ENCODE measurements around the gene GHRL. TPM values are rescaled to one million over a fixed set of nuclear protein-coding genes. Genes with fewer than 3 reads are reported as not detected.
A peak's percentile ranks its signal among the peaks of the same experiment; 100 is the strongest.
"Not testable (repeated sequence)": the region's sequence is repeated elsewhere in the genome, so short reads cannot be mapped to it uniquely, and the experiment has no call there.

GHRL gene
- total RNA-seq, 1 donor from 2014 or later = not detected

GRCh38 chr3:10277115-10277625, 15.6 kb downstream of the GHRL start:
- H3K9me3 Mint-ChIP-seq (ENCODE audit: low read depth) = no peaks in the 10 kb centered on the region
- no peak for TF ChIP-seq CTCF (IDR thresholded peaks at IDR 0.05)
- H3K36me3 Mint-ChIP-seq (ENCODE audit: low read depth) = peaks cover 25% of the 10 kb centered on the region
- H3K4me3 Mint-ChIP-seq (ENCODE audit: unreplicated experiment) = no peak overlapping the region
- peaks cover 29% of the 10 kb centered on the region for H3K4me1 Mint-ChIP-seq (ENCODE audit: low read depth)
- no peak for DNase-seq (ENCODE audit: low spot score)
- no peak overlapping the region for H3K27ac Mint-ChIP-seq (ENCODE audit: unreplicated experiment)
- no peaks in the 10 kb centered on the region for H3K27me3 Mint-ChIP-seq (ENCODE audit: low read depth)

GRCh38 chr3:10274601-10275000, 18.1 kb downstream of the GHRL start:
- DNase-seq (ENCODE audit: low spot score) = no peak
- Mint-ChIP-seq H3K4me3 (ENCODE audit: unreplicated experiment) (no peak overlapping the region), H3K9me3 (ENCODE audit: low read depth) (no peaks in the 10 kb centered on the region), H3K27me3 (ENCODE audit: low read depth) (no peaks in the 10 kb centered on the region), H3K27ac (ENCODE audit: unreplicated experiment) (no peak overlapping the region), H3K4me1 (ENCODE audit: low read depth) (peaks cover 22% of the 10 kb centered on the region), H3K36me3 (ENCODE audit: low read depth) (peaks cover 23% of the 10 kb centered on the region)
- no peak for TF ChIP-seq CTCF (IDR thresholded peaks at IDR 0.05)

GRCh38 chr3:10273702-10274305, 18.9 kb downstream of the GHRL start:
- peaks cover 19% of the 10 kb centered on the region for H3K4me1 Mint-ChIP-seq (ENCODE audit: low read depth)
- TF ChIP-seq CTCF (IDR thresholded peaks at IDR 0.05) = no peak
- no peak overlapping the region for H3K27ac Mint-ChIP-seq (ENCODE audit: unreplicated experiment)
- no peaks in the 10 kb centered on the region for H3K27me3 Mint-ChIP-seq (ENCODE audit: low read depth)
- no peaks in the 10 kb centered on the region for H3K9me3 Mint-ChIP-seq (ENCODE audit: low read depth)
- DNase-seq (ENCODE audit: low spot score) = no peak
- H3K4me3 Mint-ChIP-seq (ENCODE audit: unreplicated experiment) = no peak overlapping the region
- H3K36me3 Mint-ChIP-seq (ENCODE audit: low read depth) = peaks cover 23% of the 10 kb centered on the region

GRCh38 chr3:10272977-10273376, 19.8 kb downstream of the GHRL start:
- no peaks in the 10 kb centered on the region for H3K27me3 Mint-ChIP-seq (ENCODE audit: low read depth)
- no peaks in the 10 kb centered on the region for H3K9me3 Mint-ChIP-seq (ENCODE audit: low read depth)
- H3K4me3 Mint-ChIP-seq (ENCODE audit: unreplicated experiment) = no peak overlapping the region
- peaks cover 17% of the 10 kb centered on the region for H3K4me1 Mint-ChIP-seq (ENCODE audit: low read depth)
- DNase-seq (ENCODE audit: low spot score) = peak; percentile 2
- no peak overlapping the region for H3K27ac Mint-ChIP-seq (ENCODE audit: unreplicated experiment)
- peaks cover 20% of the 10 kb centered on the region for H3K36me3 Mint-ChIP-seq (ENCODE audit: low read depth)
- no peak for TF ChIP-seq CTCF (IDR thresholded peaks at IDR 0.05)

GRCh38 chr3:10272476-10272875, 20.3 kb downstream of the GHRL start:
- peak; percentile 42 for DNase-seq (ENCODE audit: low spot score)
- H3K27ac Mint-ChIP-seq (ENCODE audit: unreplicated experiment); H3K9me3 Mint-ChIP-seq (ENCODE audit: low read depth); H3K4me3 Mint-ChIP-seq (ENCODE audit: unreplicated experiment); H3K27me3 Mint-ChIP-seq (ENCODE audit: low read depth): not testable (repeated sequence)
- H3K36me3 Mint-ChIP-seq (ENCODE audit: low read depth) = peaks cover 20% of the 10 kb centered on the region
- peaks cover 20% of the 10 kb centered on the region for H3K4me1 Mint-ChIP-seq (ENCODE audit: low read depth)

GRCh38 chr3:10269443-10269842, 23.3 kb downstream of the GHRL start:
- Mint-ChIP-seq H3K27me3 (ENCODE audit: low read depth) (no peaks in the 10 kb centered on the region), H3K27ac (ENCODE audit: unreplicated experiment) (no peak overlapping the region), H3K36me3 (ENCODE audit: low read depth) (peaks cover 20% of the 10 kb centered on the region), H3K4me3 (ENCODE audit: unreplicated experiment) (no peak overlapping the region), H3K9me3 (ENCODE audit: low read depth) (no peaks in the 10 kb centered on the region), H3K4me1 (ENCODE audit: low read depth) (peaks cover 22% of the 10 kb centered on the region)
- no peak for TF ChIP-seq CTCF (IDR thresholded peaks at IDR 0.05)
- no peak for DNase-seq (ENCODE audit: low spot score)

All from chondrocyte (in vitro differentiated cells).